OCI-LY1 (cell line): Measurements from ENCODE around the gene MAP3K9.

ENCODE experiments used
- H2AFZ ChIP-seq: fragments of 200-600 bp; sonication (generic), shearing (Covaris generic); 2 replicates; pipeline ENCODE4 v1.6.0; 2014; ENCODE audit warnings: antibody characterized with exemption, mild to moderate bottlenecking, low read length
- H3F3A ChIP-seq: fragments of 200-600 bp; sonication (generic), shearing (Covaris generic); 2 replicates; pipeline ENCODE4 v1.6.0; 2014; ENCODE audit warnings: mild to moderate bottlenecking, antibody characterized with exemption, low read length, moderate library complexity; ENCODE audit not compliant: insufficient read depth
- H3K27ac ChIP-seq: fragments of 200-600 bp; sonication (generic); 2 replicates; pipeline ENCODE4 v1.5.1; 2014; ENCODE audit warnings: low read length, mixed run types, mild to moderate bottlenecking, low read depth; ENCODE audit not compliant: poor library complexity, severe bottlenecking
- H3K27me3 ChIP-seq: fragments of 200-600 bp; sonication (generic); 2 replicates; pipeline ENCODE4 v1.6.0; 2014; ENCODE audit warnings: antibody characterized with exemption, mild to moderate bottlenecking, low read length, moderate library complexity; ENCODE audit not compliant: insufficient read depth
- H3K36me3 ChIP-seq: fragments of 200-600 bp; sonication (generic); 2 replicates; pipeline ENCODE4 v1.6.1; 2014; ENCODE audit warnings: mild to moderate bottlenecking, antibody characterized with exemption, low read length, moderate library complexity, mixed read lengths; ENCODE audit not compliant: insufficient read depth
- H3K4me1 ChIP-seq: fragments of 200-600 bp; sonication (generic); 2 replicates; pipeline ENCODE4 v1.5.1; 2014; ENCODE audit warnings: mild to moderate bottlenecking, low read length, moderate library complexity; ENCODE audit not compliant: insufficient read depth, severe bottlenecking
- H3K4me2 ChIP-seq: fragments of 200-600 bp; sonication (generic), shearing (Covaris generic); 2 replicates; pipeline ENCODE4 v1.6.1; 2014; ENCODE audit warnings: low read length
- H3K4me3 ChIP-seq: fragments of 200-600 bp; sonication (generic); 2 replicates; pipeline ENCODE4 v1.5.1; 2014; ENCODE audit warnings: low read length, low read depth, mild to moderate bottlenecking, mixed read lengths; ENCODE audit not compliant: poor library complexity, severe bottlenecking
- H3K79me2 ChIP-seq: fragments of 200-600 bp; shearing (Covaris generic); 2 replicates; pipeline ENCODE4 v1.6.1; 2016; ENCODE audit warnings: mixed run types, low read length, mixed read lengths; ENCODE audit not compliant: insufficient read depth
- H3K9ac ChIP-seq: fragments of 200-600 bp; sonication (generic), shearing (Covaris generic); 2 replicates; pipeline ENCODE4 v1.6.1; 2014; ENCODE audit warnings: mild to moderate bottlenecking, low read length, mixed read lengths
- H3K9me2 ChIP-seq: fragments of 200-600 bp; sonication (generic), shearing (Covaris generic); 2 replicates; pipeline ENCODE4 v1.6.1; 2014; ENCODE audit warnings: low read depth, mild to moderate bottlenecking, low read length, mixed read lengths
- H3K9me3 ChIP-seq: fragments of 200-600 bp; shearing (Covaris generic); 2 replicates; pipeline ENCODE4 v1.6.1; 2014; ENCODE audit warnings: low read length, mixed read lengths
- H4K20me1 ChIP-seq: fragments of 200-600 bp; sonication (generic), shearing (Covaris generic); 2 replicates; pipeline ENCODE4 v1.6.0; 2016; ENCODE audit warnings: mild to moderate bottlenecking, low read length; ENCODE audit not compliant: insufficient read depth
- CTCF ChIP-seq: fragments of 200-600 bp; sonication (generic), shearing (Covaris generic); IDR thresholded peaks from 2 replicates; pipeline ENCODE4 v1.5.1; 2017; ENCODE audit warnings: mild to moderate bottlenecking, antibody characterized with exemption, low read length, moderate library complexity, mixed read lengths
- EZH2 ChIP-seq: fragments of 200-600 bp; sonication (generic), shearing (Covaris generic); IDR thresholded peaks from 2 replicates; pipeline ENCODE4 v1.8.0; 2017; ENCODE audit warnings: borderline replicate concordance, mixed run types, mild to moderate bottlenecking, antibody characterized with exemption, low read length, moderate library complexity, mixed read lengths

Gene MAP3K9

GRCh38 chr14:70770490-70770889 lies 38.8 kb downstream of the MAP3K9 start:
- H3K79me2 ChIP-seq = no peaks in the 10 kb centered on the region
- H3K4me2 ChIP-seq = no peak overlapping the region

GRCh38 chr14:70759398-70759797 lies 49.9 kb downstream of the MAP3K9 start:
- H3K79me2 ChIP-seq = no peaks in the 10 kb centered on the region
- no peaks in the 10 kb centered on the region for H3K9me2 ChIP-seq
- H4K20me1 ChIP-seq = no peaks in the 10 kb centered on the region
- no peak overlapping the region for H3K4me3 ChIP-seq
- H3K9me3 ChIP-seq = no peaks in the 10 kb centered on the region
- no peak overlapping the region for H2AFZ ChIP-seq
- no peaks in the 10 kb centered on the region for H3F3A ChIP-seq
- H3K27me3 ChIP-seq = no peaks in the 10 kb centered on the region
- TF ChIP-seq EZH2 (no peak), CTCF (no peak)
- no peak overlapping the region for H3K9ac ChIP-seq
- peaks cover 16% of the 10 kb centered on the region for H3K36me3 ChIP-seq
- no peaks in the 10 kb centered on the region for H3K4me1 ChIP-seq
- H3K27ac ChIP-seq = no peak overlapping the region
- no peak overlapping the region for H3K4me2 ChIP-seq

More at GRCh38 chr14:70770490-70770889, 38.8 kb downstream of the MAP3K9 start:
- H3K4me1 ChIP-seq = no peaks in the 10 kb centered on the region
- no peaks in the 10 kb centered on the region for H3K9me2 ChIP-seq
- no peaks in the 10 kb centered on the region for H3K9me3 ChIP-seq
- no peak overlapping the region for H3K9ac ChIP-seq
- no peaks in the 10 kb centered on the region for H3F3A ChIP-seq
- no peak overlapping the region for H3K27ac ChIP-seq
- H3K4me3 ChIP-seq = no peak overlapping the region
- H2AFZ ChIP-seq = no peak overlapping the region
- no peaks in the 10 kb centered on the region for H3K36me3 ChIP-seq
- no peaks in the 10 kb centered on the region for H3K27me3 ChIP-seq
- H4K20me1 ChIP-seq = no peaks in the 10 kb centered on the region
- TF ChIP-seq EZH2 (no peak), CTCF (no peak)

- H3F3A ChIP-seq = no peaks in the 10 kb centered on the region
- H2AFZ ChIP-seq = no peak overlapping the region
- no peaks in the 10 kb centered on the region for H3K79me2 ChIP-seq
- no peaks in the 10 kb centered on the region for H3K9me3 ChIP-seq
- no peaks in the 10 kb centered on the region for H3K4me1 ChIP-seq
- H3K36me3 ChIP-seq = peaks cover 23% of the 10 kb centered on the region
- no peaks in the 10 kb centered on the region for H4K20me1 ChIP-seq
- H3K4me2 ChIP-seq = no peak overlapping the region
- H3K9ac ChIP-seq = no peak overlapping the region
- H3K27me3 ChIP-seq = no peaks in the 10 kb centered on the region
- no peaks in the 10 kb centered on the region for H3K9me2 ChIP-seq
- no peak overlapping the region for H3K4me3 ChIP-seq
- no peak for TF ChIP-seq EZH2
- TF ChIP-seq CTCF = no peak
- H3K27ac ChIP-seq = no peak overlapping the region
These were observed 53.7 kb downstream of the MAP3K9 start for GRCh38 chr14:70755655-70756054.
